Endothelial cell of umbilical vein (primary cell): ENCODE data around the gene SENP6. TPM values are rescaled to one million over a fixed set of nuclear protein-coding genes. Genes with fewer than 3 reads are reported as not detected.

Experiments
- BruUV-seq: library from RNA; stranded (reverse); fragments of 400-500 nt; replicated peaks from 2 replicates; lab custom pipeline; 2021; lab: Mats Ljungman, UMichigan
- CTCF ChIA-PET: fragments of 300-600, 350-600 bp; sonication (Branson Sonifier 250); formaldehyde crosslinking; loops from one replicate; lab custom pipeline; 2021; ENCODE audit warnings: antibody characterized with exemption, inconsistent platforms; lab: Charles Lee
- POLR2A ChIA-PET: fragments of 300-600, 350-600 bp; sonication (Branson Sonifier 250); formaldehyde crosslinking; loops from one replicate; lab custom pipeline; 2021; ENCODE audit warnings: antibody characterized with exemption, inconsistent platforms; lab: Charles Lee
- DNase-seq: peaks from one replicate; pipeline ENCODE4 v3.0.0-alpha.2; 2011; ENCODE audit warnings: low read depth, low spot score
- FAIRE-seq: peaks from 2 replicates; lab custom pipeline; 2011; peaks lifted over from hg19 to GRCh38; lab: Jason Lieb, UNC
- H2AFZ ChIP-seq: 2 replicates; pipeline ENCODE4 v1.6.0; 2012; ENCODE audit warnings: low read depth, low read length, control low read depth, inconsistent platforms
- H3K27ac ChIP-seq: 2 replicates; pipeline ENCODE4 v1.5.1; 2011; ENCODE audit warnings: low read depth, mild to moderate bottlenecking, control low read depth, low read length, moderate library complexity; ENCODE audit not compliant: insufficient read depth
- H3K27me3 ChIP-seq, 2 experiments: 2 replicates each; pipeline versions ENCODE4 v1.6.0 to v1.6.1; 2011; ENCODE audit warnings: low read length in 2 of 2, mixed read lengths in 1 of 2; ENCODE audit not compliant: control insufficient read depth in 2 of 2, insufficient read depth in 2 of 2
- H3K36me3 ChIP-seq, 2 experiments: 2 replicates in 1 of 2; 3 replicates in 1 of 2; pipeline ENCODE4 v1.5.1; 2011; ENCODE audit warnings: low read length in 2 of 2, mild to moderate bottlenecking in 1 of 2, moderate library complexity in 1 of 2; ENCODE audit not compliant: control insufficient read depth in 2 of 2, insufficient read depth in 2 of 2; ENCODE audit errors: extremely low read depth in 1 of 2
- H3K4me1 ChIP-seq: 3 replicates; pipeline ENCODE4 v1.5.1; 2011; ENCODE audit warnings: mild to moderate bottlenecking, low read length; ENCODE audit not compliant: control insufficient read depth, insufficient read depth; ENCODE audit errors: extremely low read depth
- H3K4me2 ChIP-seq: 2 replicates; pipeline ENCODE4 v1.6.1; 2011; ENCODE audit warnings: low read length, control low read depth, mixed read lengths; ENCODE audit not compliant: insufficient read depth
- H3K4me3 ChIP-seq, 3 experiments: fragments of 200-600 bp in 1 of 3; sonication (generic), shearing (Covaris generic) in 1 of 3; replicated peaks in 1 of 3; 2 replicates each; pipeline ENCODE4 v1.5.1; 2011 to 2016; ENCODE audit warnings: control low read depth in 3 of 3, low read length in 3 of 3, mild to moderate bottlenecking in 2 of 3, inconsistent platforms in 1 of 3, low read depth in 1 of 3, moderate library complexity in 1 of 3; ENCODE audit not compliant: insufficient read depth in 1 of 3
- H3K79me2 ChIP-seq: 2 replicates; pipeline ENCODE4 v1.6.0; 2012; ENCODE audit warnings: low read length, inconsistent platforms; ENCODE audit not compliant: control insufficient read depth, insufficient read depth
- H3K9ac ChIP-seq: replicated peaks from 2 replicates; pipeline ENCODE3; 2011; ENCODE audit warnings: low read length, control low read depth; ENCODE audit not compliant: insufficient read depth; ENCODE audit errors: extremely low read depth
- H3K9me1 ChIP-seq: replicated peaks from 3 replicates; pipeline ENCODE4 v1.6.0; 2011; ENCODE audit warnings: mild to moderate bottlenecking, low read length; ENCODE audit not compliant: control insufficient read depth, insufficient read depth; ENCODE audit errors: extremely low read depth
- H3K9me3 ChIP-seq: replicated peaks from 2 replicates; pipeline ENCODE4 v1.5.1; 2012; ENCODE audit warnings: low read length, inconsistent platforms; ENCODE audit not compliant: control insufficient read depth, insufficient read depth
- H4K20me1 ChIP-seq: replicated peaks from 2 replicates; pipeline ENCODE3; 2011; ENCODE audit warnings: mild to moderate bottlenecking, low read length; ENCODE audit not compliant: control insufficient read depth, insufficient read depth; ENCODE audit errors: extremely low read depth
- EZH2 ChIP-seq: IDR thresholded peaks from 2 replicates; pipeline ENCODE4 v1.6.1; 2012; ENCODE audit warnings: borderline replicate concordance, low read depth, mild to moderate bottlenecking, moderate library complexity, low read length, inconsistent platforms; ENCODE audit not compliant: severe bottlenecking
- FOS ChIP-seq: IDR thresholded peaks from 2 replicates; pipeline ENCODE4 v1.6.1; 2011; ENCODE audit warnings: mild to moderate bottlenecking, low read length, moderate library complexity, borderline replicate concordance; ENCODE audit not compliant: insufficient read depth
- GATA2 ChIP-seq: IDR thresholded peaks from 2 replicates; pipeline ENCODE4 v1.7.0; 2011; ENCODE audit warnings: low read depth, mild to moderate bottlenecking, moderate library complexity, mixed read lengths, low read length; ENCODE audit not compliant: insufficient read length, insufficient read depth
- JUN ChIP-seq: IDR thresholded peaks from 2 replicates; pipeline ENCODE4 v1.6.1; 2011; ENCODE audit warnings: borderline replicate concordance, low read depth; ENCODE audit not compliant: insufficient read length, insufficient read depth
- MYC ChIP-seq: IDR thresholded peaks from one replicate; pipeline ENCODE4 v1.6.1; 2011; ENCODE audit warnings: mild to moderate bottlenecking, low read depth, low read length
- POLR2A ChIP-seq: IDR thresholded peaks from 2 replicates; pipeline ENCODE4 v1.6.1; 2012; ENCODE audit warnings: low read depth, mild to moderate bottlenecking, control low read depth, low read length
- POLR2AphosphoS5 ChIP-seq: IDR thresholded peaks from 2 replicates; pipeline ENCODE4 v1.6.1; 2012; ENCODE audit warnings: low read depth, mild to moderate bottlenecking, control low read depth, low read length, moderate library complexity; ENCODE audit not compliant: insufficient read depth
- dilution Hi-C: fragments of 300-500 bp; cut with MboI; formaldehyde crosslinking; loops from one replicate; pipeline ENCODE4 v1.15.0; 2019; ENCODE audit warnings: low sequenced_read_pairs; ENCODE audit not compliant: extremely low pct_ligation_motif_present
- intact Hi-C: fragments of 100-400 bp; cut with micrococcal nuclease; formaldehyde crosslinking; loops from one replicate; pipeline ENCODE4 v1.10.0; 2022
- polyA plus RNA-seq, 4 experiments: library from polyadenylated mRNA; depleted of rRNA in 3 of 4; stranded (reverse) in 3 of 4; unstranded in 1 of 4; fragments of >200 nt; gene quantifications; 2 replicates each; pipeline versions ENCODE4 v1.2.1 to v1.2.3, GENCODE V29; 2011 to 2012; ENCODE audit warnings: missing spikeins in 1 of 4
- total RNA-seq: library from RNA; stranded (reverse); gene quantifications from 2 replicates; pipeline ENCODE4 v1.2.3, GENCODE V29; 2021
- TF ChIP-seq, protein P1 (sequence below), 2 donors: IDR thresholded peaks; 1 replicate in 1 of 2; 2 replicates in 1 of 2; pipeline ENCODE4 v1.5.1; 2011; ENCODE audit warnings: low read length in 2 of 2, mild to moderate bottlenecking in 2 of 2, moderate library complexity in 2 of 2, control low read depth in 1 of 2, inconsistent platforms in 1 of 2, low read depth in 1 of 2; ENCODE audit not compliant: insufficient read depth in 1 of 2; ENCODE audit errors: extremely low read depth in 1 of 2
- TF ChIP-seq, protein P2 (sequence below): IDR thresholded peaks from 2 replicates; pipeline ENCODE4 v1.6.1; 2011; ENCODE audit not compliant: insufficient read depth, insufficient read length

SENP6 gene
- total and polyA plus RNA-seq, 2 donors (not counting 3 experiments of a cell fraction or from before 2014, with no cell fraction given): 11.5 to 99.1 TPM

DNA sequence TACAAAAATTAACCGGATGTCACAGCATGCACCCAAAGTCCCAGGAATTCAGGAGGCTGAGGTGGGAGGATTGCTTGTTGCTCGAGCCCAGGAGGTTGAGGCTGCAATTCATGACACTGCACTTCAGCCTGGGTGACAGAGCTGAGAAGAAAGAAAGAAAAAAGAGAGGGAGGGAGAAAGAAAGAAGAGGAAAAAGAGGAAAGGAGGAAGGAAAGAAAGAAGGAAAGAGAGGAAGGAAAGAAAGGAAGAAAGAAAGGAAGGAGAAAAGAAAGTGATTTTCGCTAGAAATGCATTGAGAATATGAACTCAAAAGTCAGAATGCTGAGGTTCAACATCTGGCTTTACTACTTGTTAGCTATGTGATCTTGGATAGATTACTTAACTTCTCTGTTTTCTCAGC lies 6.6 kb downstream of the SENP6 start:
- dilution Hi-C loops: no loop called here
- no peaks in the 10 kb centered on the region for H3K36me3 ChIP-seq
- CTCF ChIA-PET: interaction anchor here (1.4 kb wide), 1 partner anchor 13 kb away, joined by 4 read pairs; no protein-coding TSS in a partner anchor
- BruUV-seq: no TSS peak
- no peak for FAIRE-seq
- POLR2A ChIA-PET: no interaction called here
- peaks cover 32% of the 10 kb centered on the region for H3K4me1 ChIP-seq
- H3K9me1 ChIP-seq: no peaks in the 10 kb centered on the region
- no peak overlapping the region for H2AFZ ChIP-seq
- TF ChIP-seq JUN (no peak), EZH2 (no peak), GATA2 (no peak), FOS (no peak), POLR2A (no peak), POLR2AphosphoS5 (no peak), MYC (no peak)
- TF ChIP-seq, protein P1, sequence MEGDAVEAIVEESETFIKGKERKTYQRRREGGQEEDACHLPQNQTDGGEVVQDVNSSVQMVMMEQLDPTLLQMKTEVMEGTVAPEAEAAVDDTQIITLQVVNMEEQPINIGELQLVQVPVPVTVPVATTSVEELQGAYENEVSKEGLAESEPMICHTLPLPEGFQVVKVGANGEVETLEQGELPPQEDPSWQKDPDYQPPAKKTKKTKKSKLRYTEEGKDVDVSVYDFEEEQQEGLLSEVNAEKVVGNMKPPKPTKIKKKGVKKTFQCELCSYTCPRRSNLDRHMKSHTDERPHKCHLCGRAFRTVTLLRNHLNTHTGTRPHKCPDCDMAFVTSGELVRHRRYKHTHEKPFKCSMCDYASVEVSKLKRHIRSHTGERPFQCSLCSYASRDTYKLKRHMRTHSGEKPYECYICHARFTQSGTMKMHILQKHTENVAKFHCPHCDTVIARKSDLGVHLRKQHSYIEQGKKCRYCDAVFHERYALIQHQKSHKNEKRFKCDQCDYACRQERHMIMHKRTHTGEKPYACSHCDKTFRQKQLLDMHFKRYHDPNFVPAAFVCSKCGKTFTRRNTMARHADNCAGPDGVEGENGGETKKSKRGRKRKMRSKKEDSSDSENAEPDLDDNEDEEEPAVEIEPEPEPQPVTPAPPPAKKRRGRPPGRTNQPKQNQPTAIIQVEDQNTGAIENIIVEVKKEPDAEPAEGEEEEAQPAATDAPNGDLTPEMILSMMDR (IDR thresholded peaks at IDR 0.05; ENCODE audit: extremely low read depth in 1 of 2, insufficient read depth in 1 of 2, low read depth in 1 of 2, low read length in 2 of 2): no peak
- TF ChIP-seq, protein P2, sequence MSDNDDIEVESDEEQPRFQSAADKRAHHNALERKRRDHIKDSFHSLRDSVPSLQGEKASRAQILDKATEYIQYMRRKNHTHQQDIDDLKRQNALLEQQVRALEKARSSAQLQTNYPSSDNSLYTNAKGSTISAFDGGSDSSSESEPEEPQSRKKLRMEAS: no peak
- H3K27me3 ChIP-seq: no peaks in the 10 kb centered on the region
- intact Hi-C loops: no loop called here
- H3K4me2 ChIP-seq: no peak overlapping the region
- no peaks in the 10 kb centered on the region for H3K9me3 ChIP-seq
- H4K20me1 ChIP-seq: peaks cover 21% of the 10 kb centered on the region
- no peak for DNase-seq
- no peak overlapping the region for H3K9ac ChIP-seq
- H3K79me2 ChIP-seq: peaks cover 100% of the 10 kb centered on the region
- no peak overlapping the region for H3K27ac ChIP-seq
- no peak overlapping the region for H3K4me3 ChIP-seq
